ENCODE data around the gene AKR1C2. TPM values are rescaled to one million over a fixed set of nuclear protein-coding genes. Genes with fewer than 3 reads are reported as not detected.
A peak's percentile ranks its signal among the peaks of the same experiment; 100 is the strongest.
"Not testable (repeated sequence)": the region's sequence is repeated elsewhere in the genome, so short reads cannot be mapped to it uniquely, and the experiment has no call there.

AKR1C2 gene
- total RNA-seq, 4 donors from 2014 or later: 13.5 to 48.3 (median 17.7) TPM

GRCh38 chr10:5034588-5034987 is 30.9 kb upstream of the AKR1C2 start:
- H3K4me3 ChIP-seq: no peak overlapping the region
- ATAC-seq: no peak
- no peaks in the 10 kb centered on the region for H3K4me1 ChIP-seq
- no peaks in the 10 kb centered on the region for H3K27me3 ChIP-seq
- TF ChIP-seq CTCF (IDR thresholded peaks at IDR 0.05) (no peak), POLR2A (IDR thresholded peaks at IDR 0.05) (no peak), EP300 (IDR thresholded peaks at IDR 0.05) (no peak), POLR2AphosphoS5 (IDR thresholded peaks at IDR 0.05) (no peak)
- H3K27ac ChIP-seq: no peak overlapping the region
- H3K36me3 ChIP-seq: no peaks in the 10 kb centered on the region
- H3K9me3 ChIP-seq: peaks cover 0 to 58% (median 0%) of the 10 kb centered on the region in 3 donors

- 44 to 50% methylated on average over 2 of the region's 2 CpGs for WGBS, 2 donors (ENCODE audit: low coverage in 1 of 2)
Measured at GRCh38 chr10:5033061-5033778, 29.6 kb upstream of the AKR1C2 start.

GRCh38 chr10:5032444-5032843 is 28.8 kb upstream of the AKR1C2 start:
- 81% methylated on average over 3 of the region's 22 CpGs; no CpG with 5 or more reads in 1 of the 2 donors for WGBS, 2 donors (ENCODE audit: low coverage in 1 of 2)
- not testable (repeated sequence) for ATAC-seq, H3K36me3 ChIP-seq, H3K4me1 ChIP-seq, H3K27me3 ChIP-seq, H3K27ac ChIP-seq, H3K4me3 ChIP-seq
- peaks cover 0 to 61% (median 0%) of the 10 kb centered on the region in 3 donors for H3K9me3 ChIP-seq

More at GRCh38 chr10:5033061-5033778, 29.6 kb upstream of the AKR1C2 start:
- Histone ChIP-seq H3K36me3 (no peaks in the 10 kb centered on the region), H3K27me3 (no peaks in the 10 kb centered on the region), H3K9me3 (peaks cover 0 to 61% (median 0%) of the 10 kb centered on the region in 3 donors), H3K4me1 (no peaks in the 10 kb centered on the region), H3K27ac (no peak overlapping the region), H3K4me3 (no peak overlapping the region)
- TF ChIP-seq POLR2A (IDR thresholded peaks at IDR 0.05) (no peak), EP300 (IDR thresholded peaks at IDR 0.05) (no peak), POLR2AphosphoS5 (IDR thresholded peaks at IDR 0.05) (no peak), CTCF (IDR thresholded peaks at IDR 0.05) (no peak)
- ATAC-seq: peak; percentile 55

- H3K4me1 ChIP-seq, H3K27ac ChIP-seq, ATAC-seq, H3K4me3 ChIP-seq, H3K36me3 ChIP-seq, H3K27me3 ChIP-seq: not testable (repeated sequence)
- WGBS, 2 donors (ENCODE audit: low coverage in 1 of 2): 80 to 83% methylated on average over 1 to 3 of the region's 4 CpGs
- peaks cover 0 to 61% (median 0%) of the 10 kb centered on the region in 3 donors for H3K9me3 ChIP-seq
Measured at GRCh38 chr10:5031588-5031987, 27.9 kb upstream of the AKR1C2 start.

GRCh38 chr10:5030989-5031388 is 27.3 kb upstream of the AKR1C2 start:
- H3K4me3 ChIP-seq: no peak overlapping the region
- H3K9me3 ChIP-seq: peaks cover 0 to 57% (median 0%) of the 10 kb centered on the region in 3 donors
- H3K4me1 ChIP-seq: no peaks in the 10 kb centered on the region
- 75 to 83% methylated on average over 1 of the region's 1 CpG for WGBS, 2 donors (ENCODE audit: low coverage in 1 of 2)
- no peaks in the 10 kb centered on the region for H3K36me3 ChIP-seq
- H3K27me3 ChIP-seq: no peaks in the 10 kb centered on the region
- TF ChIP-seq EP300 (IDR thresholded peaks at IDR 0.05): no peak
- TF ChIP-seq POLR2A (IDR thresholded peaks at IDR 0.05): no peak
- TF ChIP-seq POLR2AphosphoS5 (IDR thresholded peaks at IDR 0.05): no peak
- TF ChIP-seq CTCF (IDR thresholded peaks at IDR 0.05): no peak
- no peak overlapping the region for H3K27ac ChIP-seq
- ATAC-seq: no peak

GRCh38 chr10:5025461-5025881 is 21.8 kb upstream of the AKR1C2 start:
- not testable (repeated sequence) for H3K36me3 ChIP-seq, H3K27ac ChIP-seq, H3K4me1 ChIP-seq, H3K4me3 ChIP-seq, H3K27me3 ChIP-seq
- peak; percentile 36 for ATAC-seq
- H3K9me3 ChIP-seq: peaks cover 0 to 11% (median 0%) of the 10 kb centered on the region in 3 donors
